Fibroblast of lung (primary cell): ENCODE data around the gene KRTCAP2.

ENCODE experiments used
- CTCF ChIP-seq, 2 donors: IDR thresholded peaks in 1 of 2; conservative IDR thresholded peaks in 1 of 2; 1 replicate in 1 of 2; 2 replicates in 1 of 2; pipeline ENCODE4 v1.5.1; 2011 to 2012; ENCODE audit warnings: low read length in 2 of 2, control low read depth in 1 of 2, inconsistent platforms in 1 of 2, low read depth in 1 of 2, mild to moderate bottlenecking in 1 of 2
- EZH2 ChIP-seq: IDR thresholded peaks from 2 replicates; pipeline ENCODE4 v1.5.1; 2012; ENCODE audit warnings: low read length, control low read depth, mild to moderate bottlenecking; ENCODE audit errors: missing control alignments

- no peak for TF ChIP-seq CTCF (conservative IDR thresholded peaks at IDR 0.05 in 1 of 2, IDR thresholded peaks at IDR 0.05 in 1 of 2; ENCODE audit: low read depth in 1 of 2, low read length in 2 of 2)
- no peak for TF ChIP-seq EZH2
These were observed 2.8 kb upstream of the KRTCAP2 start for GRCh38 chr1:155175927-155176371.
